ENCODE data around the gene SMU1. TPM values are rescaled to one million over a fixed set of nuclear protein-coding genes. Genes with fewer than 3 reads are reported as not detected.
"Not testable (repeated sequence)": the region's sequence is repeated elsewhere in the genome, so short reads cannot be mapped to it uniquely, and the experiment has no call there.

SMU1 gene
- total and polyA plus RNA-seq, 3 experiments from 2014 or later: 21.2 to 27.6 (median 27.5) TPM

GRCh38 chr9:33014665-33015014 is 61.8 kb downstream of the SMU1 start:
- Histone ChIP-seq H3K4me3 (ENCODE audit: low read length) (no peak overlapping the region), H3K9me3 (ENCODE audit: low read length) (no peaks in the 10 kb centered on the region), H3K27ac (ENCODE audit: low read depth, low read length) (no peak overlapping the region), H3K4me1 (ENCODE audit: insufficient read depth, low read length) (no peaks in the 10 kb centered on the region), H3K36me3 (ENCODE audit: insufficient read depth, low read length) (peaks cover 4% of the 10 kb centered on the region), H3K27me3 (ENCODE audit: insufficient read depth, low read length, poor library complexity, severe bottlenecking) (no peaks in the 10 kb centered on the region)
- Mint-ChIP-seq H3K9me3 (no peaks in the 10 kb centered on the region), H3K27ac (peak overlapping the region in 2 of 8 donors; percentile 3 to 54), H3K4me1 (no peaks in the 10 kb centered on the region), H3K36me3 (peaks cover 0 to 7% (median 2%) of the 10 kb centered on the region in 3 donors), H3K27me3 (no peaks in the 10 kb centered on the region), H3K4me3 (no peak overlapping the region)
- DNase-seq: no peak
- ChIA-PET CTCF (no interaction called here), POLR2A (no interaction called here)

DNA sequence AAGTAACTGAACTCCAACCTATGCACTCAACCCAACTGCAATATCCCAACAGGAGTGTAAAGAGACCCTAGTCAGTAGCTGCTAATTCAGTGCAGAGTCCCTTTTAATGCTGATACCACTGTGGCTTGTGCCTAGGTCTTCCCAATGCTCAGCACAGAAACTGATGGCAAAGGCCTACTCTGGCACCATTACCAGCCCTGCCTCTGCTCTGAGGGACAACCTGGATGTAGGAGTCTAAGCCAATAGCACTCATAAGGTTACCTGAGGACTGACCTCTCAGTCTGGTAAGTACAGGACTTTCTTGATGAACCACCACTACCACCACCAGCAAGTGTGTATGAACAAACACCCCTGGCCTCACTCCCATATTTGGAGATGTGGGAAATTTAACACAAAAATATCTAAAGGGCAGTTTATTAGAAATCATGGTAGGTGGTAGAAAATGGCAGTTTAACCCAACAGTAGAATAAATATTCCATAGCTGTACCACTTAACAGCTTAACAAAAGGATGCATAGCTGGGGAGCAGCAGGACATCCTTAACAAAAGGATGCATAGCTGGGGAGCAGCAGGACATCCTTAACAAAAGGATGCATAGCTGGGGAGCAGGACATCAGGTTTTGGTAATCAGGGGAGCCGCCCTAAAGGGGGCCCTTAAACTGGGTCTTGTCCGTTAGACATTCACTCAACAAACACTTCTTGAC is 62.4 kb downstream of the SMU1 start:
- Histone ChIP-seq H3K36me3 (ENCODE audit: insufficient read depth, low read length) (peaks cover 4% of the 10 kb centered on the region), H3K4me3 (ENCODE audit: low read length) (no peak overlapping the region), H3K9me3 (ENCODE audit: low read length) (no peaks in the 10 kb centered on the region), H3K27me3 (ENCODE audit: insufficient read depth, low read length, poor library complexity, severe bottlenecking) (no peaks in the 10 kb centered on the region), H3K27ac (ENCODE audit: low read depth, low read length) (no peak overlapping the region), H3K4me1 (ENCODE audit: insufficient read depth, low read length) (no peaks in the 10 kb centered on the region)
- Mint-ChIP-seq H3K9me3 (no peaks in the 10 kb centered on the region), H3K27me3 (no peaks in the 10 kb centered on the region), H3K4me1 (no peaks in the 10 kb centered on the region), H3K4me3 (no peak overlapping the region), H3K27ac (peak overlapping the region in 1 of 8 donors; percentile 54), H3K36me3 (peaks cover 0 to 4% (median 2%) of the 10 kb centered on the region in 3 donors)
- ChIA-PET CTCF (interaction anchor here (2.0 kb wide), 1 partner anchor 8 kb away, joined by 5 read pairs; no protein-coding TSS in a partner anchor), POLR2A (no interaction called here)
- no peak for DNase-seq

DNA sequence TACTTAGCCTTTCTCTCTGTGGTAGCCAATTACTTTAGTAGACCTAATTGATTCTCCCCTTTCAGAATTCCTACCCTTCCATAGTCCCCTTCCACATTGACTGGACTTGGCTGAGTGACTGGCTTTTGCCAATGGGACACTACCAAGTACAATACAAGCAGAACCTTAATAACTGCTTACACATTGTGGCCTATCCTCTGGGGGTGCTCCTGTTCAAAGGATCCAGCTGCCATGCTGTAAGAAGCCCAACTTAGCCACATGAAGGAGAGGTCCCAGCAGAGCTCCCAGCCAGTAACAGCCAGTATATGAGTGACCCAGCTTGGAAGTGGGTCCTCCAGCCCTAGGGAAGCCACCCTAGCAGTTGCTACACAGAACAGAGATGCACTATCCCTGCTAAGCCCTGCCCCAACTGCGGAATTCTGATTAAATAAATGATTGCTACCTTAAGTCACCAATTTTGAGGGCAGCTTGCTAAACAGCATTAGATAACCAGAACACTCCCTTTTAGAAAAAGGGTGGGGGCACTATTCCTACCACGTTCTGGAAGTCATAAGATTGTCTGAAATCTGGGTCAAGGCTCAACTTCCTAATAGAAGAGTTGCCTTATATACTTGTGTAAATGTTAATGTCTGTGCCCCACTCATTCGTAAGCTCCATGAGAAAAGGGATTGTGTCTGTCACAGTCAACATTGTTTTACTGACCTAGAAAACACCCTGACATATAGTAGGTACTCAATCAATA is 64.0 kb downstream of the SMU1 start:
- H3K9me3 Mint-ChIP-seq: no peaks in the 10 kb centered on the region
- Histone ChIP-seq H3K4me3 (ENCODE audit: low read length) (no peak overlapping the region), H3K9me3 (ENCODE audit: low read length) (no peaks in the 10 kb centered on the region), H3K27me3 (ENCODE audit: insufficient read depth, low read length, poor library complexity, severe bottlenecking) (no peaks in the 10 kb centered on the region), H3K27ac (ENCODE audit: low read depth, low read length) (no peak overlapping the region), H3K36me3 (ENCODE audit: insufficient read depth, low read length) (peaks cover 3% of the 10 kb centered on the region), H3K4me1 (ENCODE audit: insufficient read depth, low read length) (no peaks in the 10 kb centered on the region)
- no peak overlapping the region for H3K27ac Mint-ChIP-seq
- H3K27me3 Mint-ChIP-seq: no peaks in the 10 kb centered on the region
- no peak overlapping the region for H3K4me3 Mint-ChIP-seq
- peaks cover 0 to 4% (median 2%) of the 10 kb centered on the region in 3 donors for H3K36me3 Mint-ChIP-seq
- ChIA-PET POLR2A (interaction anchor here (0.6 kb wide), 2 partner anchors 13 to 62 kb away, joined by 3 to 6 read pairs; no protein-coding TSS in a partner anchor), CTCF (interaction anchor here (2.0 kb wide), 1 partner anchor 10 kb away, joined by 5 read pairs; no protein-coding TSS in a partner anchor)
- no peaks in the 10 kb centered on the region for H3K4me1 Mint-ChIP-seq
- DNase-seq: no peak

GRCh38 chr9:33011831-33012230 is 64.6 kb downstream of the SMU1 start:
- H3K4me3 ChIP-seq (ENCODE audit: low read length): no peak overlapping the region
- no peaks in the 10 kb centered on the region for H3K4me1 ChIP-seq (ENCODE audit: insufficient read depth, low read length)
- Mint-ChIP-seq H3K4me3 (no peak overlapping the region), H3K27ac (peak overlapping the region in 1 of 8 donors; percentile 63), H3K36me3 (peaks cover 0 to 3% (median 2%) of the 10 kb centered on the region in 3 donors), H3K9me3 (no peaks in the 10 kb centered on the region), H3K27me3 (no peaks in the 10 kb centered on the region), H3K4me1 (no peaks in the 10 kb centered on the region)
- no peaks in the 10 kb centered on the region for H3K27me3 ChIP-seq (ENCODE audit: insufficient read depth, low read length, poor library complexity, severe bottlenecking)
- H3K36me3 ChIP-seq (ENCODE audit: insufficient read depth, low read length): no peaks in the 10 kb centered on the region
- no peak overlapping the region for H3K27ac ChIP-seq (ENCODE audit: low read depth, low read length)
- ChIA-PET CTCF (interaction anchor here (2.0 kb wide), 1 partner anchor 11 kb away, joined by 5 read pairs; no protein-coding TSS in a partner anchor), POLR2A (no interaction called here)
- no peak for DNase-seq
- no peaks in the 10 kb centered on the region for H3K9me3 ChIP-seq (ENCODE audit: low read length)

- ChIA-PET CTCF (no interaction called here), POLR2A (no interaction called here)
- Mint-ChIP-seq H3K36me3 (peaks cover 0 to 2% (median 2%) of the 10 kb centered on the region in 3 donors), H3K27me3 (no peaks in the 10 kb centered on the region), H3K27ac (peak overlapping the region in 2 of 8 donors; percentile 55 to 75), H3K9me3 (no peaks in the 10 kb centered on the region), H3K4me1 (peaks cover 0 to under 1% (median 0%) of the 10 kb centered on the region in 3 donors), H3K4me3 (no peak overlapping the region)
- Histone ChIP-seq H3K36me3 (ENCODE audit: insufficient read depth, low read length) (no peaks in the 10 kb centered on the region), H3K4me1 (ENCODE audit: insufficient read depth, low read length) (no peaks in the 10 kb centered on the region), H3K27ac (ENCODE audit: low read depth, low read length) (no peak overlapping the region), H3K9me3 (ENCODE audit: low read length) (no peaks in the 10 kb centered on the region), H3K4me3 (ENCODE audit: low read length) (no peak overlapping the region), H3K27me3 (ENCODE audit: insufficient read depth, low read length, poor library complexity, severe bottlenecking) (no peaks in the 10 kb centered on the region)
- no peak for DNase-seq
Measured at GRCh38 chr9:33007755-33008154, 68.7 kb downstream of the SMU1 start.

DNA sequence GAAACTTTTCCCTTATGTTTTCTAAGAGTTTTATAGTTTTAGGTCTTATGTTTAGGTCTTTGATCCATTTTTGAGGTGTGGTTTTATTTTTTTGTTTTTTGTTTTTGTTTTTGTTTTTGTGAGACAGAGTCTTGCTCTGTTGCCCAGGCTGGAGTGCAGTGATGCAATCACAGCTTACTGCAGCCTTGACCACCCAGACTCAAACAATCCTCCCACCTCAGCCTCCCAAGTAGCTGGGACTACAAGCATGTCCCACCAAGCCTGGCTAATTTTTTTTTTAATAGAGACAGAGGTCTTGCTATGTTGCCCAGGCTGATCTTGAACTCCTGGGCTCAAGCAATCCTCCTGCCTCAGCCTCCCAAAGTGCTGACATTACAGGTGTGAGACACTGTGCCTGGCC is 71.1 kb downstream of the SMU1 start:
- POLR2A ChIA-PET; H3K27me3 ChIP-seq (ENCODE audit: insufficient read depth, low read length, poor library complexity, severe bottlenecking): not testable (repeated sequence)

GRCh38 chr9:33000682-33001055 is 75.8 kb downstream of the SMU1 start:
- not testable (repeated sequence) for H3K9me3 Mint-ChIP-seq; H3K27me3 ChIP-seq (ENCODE audit: insufficient read depth, low read length, poor library complexity, severe bottlenecking); H3K27me3 Mint-ChIP-seq; H3K9me3 ChIP-seq (ENCODE audit: low read length)
- Mint-ChIP-seq H3K27ac (peak overlapping the region; percentile 97 to 100 (median 99)), H3K36me3 (peaks cover 11 to 40% (median 19%) of the 10 kb centered on the region in 3 donors), H3K4me1 (peaks cover 34 to 57% (median 54%) of the 10 kb centered on the region in 3 donors), H3K4me3 (peak overlapping the region; percentile 92 to 100 (median 98))
- ChIA-PET CTCF (interaction anchor here (0.9 to 1.6 kb wide), 2 partner anchors 24 to 429 kb away, joined by 3 read pairs; partner anchors contain the start of gene DNAJA1), POLR2A (interaction anchor here (1.4 to 2.7 kb wide), 2 partner anchors 24 to 25 kb away, joined by 4 to 13 read pairs; partner anchors contain the start of gene DNAJA1)
- Histone ChIP-seq H3K4me1 (ENCODE audit: insufficient read depth, low read length) (peaks cover 16% of the 10 kb centered on the region), H3K4me3 (ENCODE audit: low read length) (peak overlapping the region; percentile 96), H3K36me3 (ENCODE audit: insufficient read depth, low read length) (peaks cover 16% of the 10 kb centered on the region), H3K27ac (ENCODE audit: low read depth, low read length) (peak overlapping the region; percentile 96)
- peak in 2 of 5 donors; percentile 14 to 50 for DNase-seq

More for the DNA sequence above, 71.1 kb downstream of the SMU1 start:
- H3K36me3 Mint-ChIP-seq; H3K36me3 ChIP-seq (ENCODE audit: insufficient read depth, low read length); DNase-seq; CTCF ChIA-PET; H3K4me3 ChIP-seq (ENCODE audit: low read length); H3K27me3 Mint-ChIP-seq; H3K4me3 Mint-ChIP-seq; H3K9me3 Mint-ChIP-seq; H3K9me3 ChIP-seq (ENCODE audit: low read length); H3K27ac ChIP-seq (ENCODE audit: low read depth, low read length): not testable (repeated sequence)
- H3K4me1 Mint-ChIP-seq: peaks cover 11 to 22% (median 17%) of the 10 kb centered on the region in 3 donors
- H3K4me1 ChIP-seq (ENCODE audit: insufficient read depth, low read length): peaks cover 10% of the 10 kb centered on the region
- peak overlapping the region in 1 of 8 donors; percentile 49 for H3K27ac Mint-ChIP-seq

Data from CD8-positive, alpha-beta memory T cell (primary cell).